ENCODE measurements around the gene SLC44A1. TPM values are rescaled to one million over a fixed set of nuclear protein-coding genes. Genes with fewer than 3 reads are reported as not detected.

SLC44A1 gene
- total RNA-seq, 1 donor from 2014 or later, result 51.3 TPM

DNA sequence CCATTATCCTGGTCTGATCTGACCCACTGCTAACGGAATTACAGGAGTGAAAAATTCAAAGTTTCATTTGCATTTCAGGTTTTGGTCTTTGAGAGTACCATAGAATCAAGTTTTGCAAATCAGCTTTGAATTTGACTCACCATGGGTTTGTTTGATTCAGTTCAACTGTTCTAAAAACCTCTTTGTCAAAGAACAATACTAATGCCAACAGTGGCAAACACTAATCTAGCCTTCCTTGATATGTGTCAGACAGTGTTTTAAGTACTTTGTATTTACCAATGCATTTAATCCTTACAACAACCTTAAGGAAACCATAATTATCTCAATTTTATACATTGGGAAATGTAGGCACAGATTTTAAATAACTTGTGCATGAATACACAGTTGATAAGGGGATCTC lies 193.3 kb downstream of the SLC44A1 start:
- no peaks in the 10 kb centered on the region for H3K27me3 ChIP-seq (ENCODE audit: control insufficient read depth, insufficient read depth, low read length)
- H3K36me3 ChIP-seq (ENCODE audit: control insufficient read depth, insufficient read depth, low read length), result no peaks in the 10 kb centered on the region
- DNase-seq (ENCODE audit: low read depth) (no peak), FAIRE-seq (no peak)
- no peak overlapping the region for H3K4me3 ChIP-seq (ENCODE audit: low read depth, low read length)
- TF ChIP-seq, protein P1, sequence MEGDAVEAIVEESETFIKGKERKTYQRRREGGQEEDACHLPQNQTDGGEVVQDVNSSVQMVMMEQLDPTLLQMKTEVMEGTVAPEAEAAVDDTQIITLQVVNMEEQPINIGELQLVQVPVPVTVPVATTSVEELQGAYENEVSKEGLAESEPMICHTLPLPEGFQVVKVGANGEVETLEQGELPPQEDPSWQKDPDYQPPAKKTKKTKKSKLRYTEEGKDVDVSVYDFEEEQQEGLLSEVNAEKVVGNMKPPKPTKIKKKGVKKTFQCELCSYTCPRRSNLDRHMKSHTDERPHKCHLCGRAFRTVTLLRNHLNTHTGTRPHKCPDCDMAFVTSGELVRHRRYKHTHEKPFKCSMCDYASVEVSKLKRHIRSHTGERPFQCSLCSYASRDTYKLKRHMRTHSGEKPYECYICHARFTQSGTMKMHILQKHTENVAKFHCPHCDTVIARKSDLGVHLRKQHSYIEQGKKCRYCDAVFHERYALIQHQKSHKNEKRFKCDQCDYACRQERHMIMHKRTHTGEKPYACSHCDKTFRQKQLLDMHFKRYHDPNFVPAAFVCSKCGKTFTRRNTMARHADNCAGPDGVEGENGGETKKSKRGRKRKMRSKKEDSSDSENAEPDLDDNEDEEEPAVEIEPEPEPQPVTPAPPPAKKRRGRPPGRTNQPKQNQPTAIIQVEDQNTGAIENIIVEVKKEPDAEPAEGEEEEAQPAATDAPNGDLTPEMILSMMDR (IDR thresholded peaks at IDR 0.05; ENCODE audit: insufficient read depth, low read length, severe bottlenecking), result no peak

DNA sequence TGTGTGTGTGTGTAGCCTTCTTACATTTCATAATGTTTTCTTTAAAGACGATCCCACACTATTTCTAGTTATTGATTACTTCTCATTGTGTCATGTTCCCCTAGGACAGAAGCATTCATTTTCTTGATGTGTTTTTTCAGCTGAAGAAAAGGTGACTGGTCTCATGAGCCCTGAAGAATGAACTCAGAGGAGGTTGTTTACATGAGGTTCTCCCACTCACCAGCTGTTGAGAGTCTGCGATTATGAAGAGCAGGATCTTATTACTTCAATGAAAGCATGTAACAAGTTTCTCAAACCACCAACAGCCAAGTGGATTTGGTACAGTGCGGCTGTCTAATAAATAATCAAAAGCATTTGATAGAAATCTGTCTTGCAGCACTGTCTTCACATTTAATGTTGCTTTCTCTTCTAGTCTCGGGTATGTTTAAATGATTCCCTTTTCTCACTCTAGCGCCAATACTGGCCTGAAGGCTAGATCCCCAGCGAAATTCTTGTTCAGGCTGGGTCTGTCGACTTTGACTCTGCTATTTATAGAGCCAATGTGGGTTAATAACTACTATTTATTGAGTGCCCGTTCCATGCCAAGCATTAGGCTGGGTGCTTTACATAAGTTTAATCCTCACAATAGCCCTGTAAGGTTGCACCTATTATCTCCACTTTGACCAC lies 193.8 kb downstream of the SLC44A1 start:
- no peak overlapping the region for H3K4me3 ChIP-seq (ENCODE audit: low read depth, low read length)
- FAIRE-seq (no peak), DNase-seq (ENCODE audit: low read depth) (no peak)
- TF ChIP-seq, protein P1 (IDR thresholded peaks at IDR 0.05; ENCODE audit: insufficient read depth, low read length, severe bottlenecking), result no peak
- H3K36me3 ChIP-seq (ENCODE audit: control insufficient read depth, insufficient read depth, low read length), result no peaks in the 10 kb centered on the region
- no peaks in the 10 kb centered on the region for H3K27me3 ChIP-seq (ENCODE audit: control insufficient read depth, insufficient read depth, low read length)

DNA sequence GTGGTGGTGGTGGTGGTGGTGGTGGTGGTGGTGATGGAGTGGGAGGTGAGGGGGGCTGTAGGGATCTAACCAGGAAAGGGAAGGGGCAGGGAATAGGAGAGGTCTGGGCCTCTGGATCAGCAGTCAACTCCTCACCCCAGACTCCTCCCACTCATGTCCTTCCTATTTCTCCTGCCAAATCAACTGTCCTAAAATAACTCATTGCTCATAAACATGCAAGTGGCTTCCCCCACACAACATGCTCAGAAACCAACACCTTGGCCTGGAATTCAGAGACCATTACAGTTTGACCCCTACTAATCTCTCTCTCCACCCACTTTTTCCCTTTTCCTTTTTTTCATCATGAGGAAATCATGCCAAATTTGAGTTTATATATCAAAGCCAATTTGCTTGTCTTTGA lies 195.0 kb downstream of the SLC44A1 start:
- DNase-seq (ENCODE audit: low read depth) (no peak), FAIRE-seq (no peak)
- H3K4me3 ChIP-seq (ENCODE audit: low read depth, low read length), result no peak overlapping the region
- TF ChIP-seq, protein P1 (IDR thresholded peaks at IDR 0.05; ENCODE audit: insufficient read depth, low read length, severe bottlenecking), result no peak
- no peaks in the 10 kb centered on the region for H3K27me3 ChIP-seq (ENCODE audit: control insufficient read depth, insufficient read depth, low read length)
- no peaks in the 10 kb centered on the region for H3K36me3 ChIP-seq (ENCODE audit: control insufficient read depth, insufficient read depth, low read length)

DNA sequence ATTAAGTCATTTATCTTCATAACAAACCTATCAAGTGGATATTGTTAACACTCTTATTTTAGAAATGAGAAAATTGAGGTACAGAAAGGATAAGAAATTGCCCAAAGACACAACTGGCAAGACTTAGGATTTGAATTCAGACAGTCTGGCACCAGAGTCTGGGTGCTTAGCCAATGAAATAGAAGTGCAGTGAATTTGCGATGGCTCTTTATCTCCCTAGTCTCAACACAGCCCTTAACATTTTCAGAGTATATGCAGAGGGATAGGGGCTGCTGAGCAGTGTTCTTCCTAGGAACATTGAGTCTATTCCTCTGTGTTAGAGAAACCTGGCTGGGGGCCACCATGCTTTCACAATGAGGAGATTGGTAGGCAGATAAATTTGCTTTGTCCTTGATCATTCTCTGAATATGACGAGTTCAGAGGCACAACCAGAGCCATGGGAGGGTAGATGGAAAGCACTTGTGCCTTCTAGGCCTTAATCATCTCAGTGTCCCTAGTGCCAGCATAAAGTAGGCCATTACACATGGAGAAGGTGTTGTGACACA lies 197.2 kb downstream of the SLC44A1 start:
- no peaks in the 10 kb centered on the region for H3K36me3 ChIP-seq (ENCODE audit: control insufficient read depth, insufficient read depth, low read length)
- H3K4me3 ChIP-seq (ENCODE audit: low read depth, low read length), result no peak overlapping the region
- FAIRE-seq (no peak), DNase-seq (ENCODE audit: low read depth) (no peak)
- TF ChIP-seq, protein P1 (IDR thresholded peaks at IDR 0.05; ENCODE audit: insufficient read depth, low read length, severe bottlenecking), result no peak
- no peaks in the 10 kb centered on the region for H3K27me3 ChIP-seq (ENCODE audit: control insufficient read depth, insufficient read depth, low read length)

DNA sequence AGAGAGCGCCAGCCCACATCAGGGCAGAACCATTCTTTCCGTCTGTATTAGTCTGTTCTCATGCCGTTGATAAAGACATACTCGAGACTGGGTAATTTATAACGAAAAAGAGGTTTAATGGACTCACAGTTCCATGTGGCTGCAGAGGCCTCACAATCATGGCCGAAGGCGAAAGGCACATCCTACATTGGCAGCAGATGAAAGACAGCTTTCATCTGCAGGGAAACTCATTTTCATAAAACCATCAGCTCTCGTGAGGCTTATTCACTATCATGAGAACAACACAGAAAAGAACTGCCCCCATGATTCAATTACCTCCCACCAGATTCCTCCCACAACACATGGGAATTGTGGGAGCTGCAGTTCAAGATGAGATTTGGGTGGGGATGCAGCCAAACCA lies 198.7 kb downstream of the SLC44A1 start:
- no peak overlapping the region for H3K4me3 ChIP-seq (ENCODE audit: low read depth, low read length)
- FAIRE-seq, result no peak

More for the DNA sequence above, 198.7 kb downstream of the SLC44A1 start:
- no peaks in the 10 kb centered on the region for H3K36me3 ChIP-seq (ENCODE audit: control insufficient read depth, insufficient read depth, low read length)
- TF ChIP-seq, protein P1 (IDR thresholded peaks at IDR 0.05; ENCODE audit: insufficient read depth, low read length, severe bottlenecking), result no peak
- no peaks in the 10 kb centered on the region for H3K27me3 ChIP-seq (ENCODE audit: control insufficient read depth, insufficient read depth, low read length)
- no peak for DNase-seq (ENCODE audit: low read depth)

All from bronchial epithelial cell (primary cell).